ENCODE results near the gene SMOC1.

SMOC1 gene

DNA sequence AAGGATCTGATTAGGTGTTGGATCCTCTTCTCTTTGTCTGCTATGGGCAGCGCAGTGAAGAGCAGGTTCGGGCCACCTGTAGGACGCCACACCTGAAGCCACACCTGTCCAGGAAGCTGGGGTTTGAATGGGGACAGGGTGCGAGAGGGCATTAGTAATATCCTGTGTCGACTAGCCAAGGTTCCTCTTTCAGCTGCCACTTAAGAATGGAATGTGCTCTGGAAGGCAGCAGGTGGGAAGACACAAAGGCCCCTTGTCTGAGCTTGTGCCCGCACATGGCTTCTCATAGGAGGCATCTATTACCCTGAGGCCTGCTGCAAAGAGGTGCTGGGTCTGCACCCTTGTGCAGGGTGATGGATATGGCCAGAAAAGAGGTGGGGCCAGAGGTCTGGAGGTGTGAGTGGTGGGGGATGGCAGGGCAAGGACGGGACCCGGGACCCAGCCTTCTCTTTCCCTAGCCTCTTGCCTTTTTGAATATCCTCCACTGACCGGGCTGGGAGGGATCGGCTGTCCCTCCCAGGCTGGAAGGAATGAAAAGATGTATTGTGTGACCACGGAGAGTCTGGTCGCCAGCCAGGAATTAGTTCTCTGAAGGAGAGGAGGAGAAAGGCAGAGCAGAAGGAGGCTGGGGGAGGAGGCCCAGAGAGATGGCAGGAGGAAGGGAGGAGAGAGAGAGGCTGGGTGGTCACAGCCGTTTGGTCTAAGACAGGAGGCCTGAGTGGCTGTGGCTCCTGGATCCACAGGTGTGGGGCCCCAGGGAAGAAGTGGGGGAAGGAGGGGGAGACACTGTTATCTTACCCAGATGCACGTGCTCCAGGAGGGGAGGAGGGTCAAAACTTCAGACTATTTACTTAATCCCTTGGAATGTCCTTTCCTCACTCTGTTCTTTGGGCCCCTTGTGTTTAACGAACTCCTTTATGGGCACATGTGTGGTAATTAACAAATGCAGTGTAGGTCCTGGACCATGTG is 101.5 kb downstream of the SMOC1 start:
- no peak for DNase-seq (ENCODE audit: low spot score)

DNA sequence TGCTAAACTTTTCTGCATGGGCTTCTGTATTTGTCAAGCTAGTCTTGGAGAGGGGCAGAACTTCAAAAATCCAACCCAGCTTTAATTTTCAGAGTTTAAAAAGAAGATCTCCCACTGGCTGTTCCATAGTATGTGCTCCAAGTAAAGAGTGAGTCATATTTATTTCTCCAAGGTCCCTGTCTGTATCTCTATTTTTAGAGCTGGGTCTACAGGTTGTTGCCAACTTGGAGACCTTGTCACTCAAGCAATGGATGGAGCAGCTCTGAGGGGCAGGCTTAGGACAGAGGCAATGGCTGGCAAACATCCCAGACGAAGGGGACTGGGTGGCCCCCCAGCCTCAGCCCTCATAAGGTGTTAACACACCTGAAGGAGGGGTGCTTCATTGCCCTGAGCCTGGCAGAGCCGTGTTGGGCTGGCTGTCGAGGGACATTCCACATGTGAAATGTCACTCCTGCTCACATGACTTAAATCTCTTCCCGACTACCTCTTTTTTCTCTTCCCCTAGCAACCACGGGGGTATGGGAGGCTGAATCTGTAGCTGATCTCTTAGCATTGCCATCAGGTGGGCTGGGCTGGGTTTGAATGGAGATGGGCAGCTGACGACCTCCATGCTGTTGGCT is 103.1 kb downstream of the SMOC1 start:
- DNase-seq (ENCODE audit: low spot score): no peak

DNA sequence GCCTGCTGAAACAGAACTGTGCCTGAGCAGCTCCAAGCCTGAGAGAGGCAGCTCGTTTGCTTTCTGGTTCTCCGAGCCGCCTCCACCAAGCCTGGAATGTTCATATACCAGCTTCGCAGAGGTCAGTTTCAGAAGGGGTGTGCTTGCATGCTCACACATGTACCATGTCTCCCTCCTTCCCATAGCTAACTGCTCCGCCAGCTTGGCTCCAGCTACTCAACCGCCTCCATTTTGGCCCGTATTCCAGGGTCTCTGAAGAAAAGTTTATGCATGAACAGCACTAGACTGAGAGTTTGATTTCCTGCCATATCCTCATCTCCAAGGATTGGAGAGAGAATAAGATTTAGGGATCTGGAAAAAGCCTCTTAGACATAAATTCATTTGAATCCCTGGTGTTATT is 103.7 kb downstream of the SMOC1 start:
- no peak for DNase-seq (ENCODE audit: low spot score)

DNA sequence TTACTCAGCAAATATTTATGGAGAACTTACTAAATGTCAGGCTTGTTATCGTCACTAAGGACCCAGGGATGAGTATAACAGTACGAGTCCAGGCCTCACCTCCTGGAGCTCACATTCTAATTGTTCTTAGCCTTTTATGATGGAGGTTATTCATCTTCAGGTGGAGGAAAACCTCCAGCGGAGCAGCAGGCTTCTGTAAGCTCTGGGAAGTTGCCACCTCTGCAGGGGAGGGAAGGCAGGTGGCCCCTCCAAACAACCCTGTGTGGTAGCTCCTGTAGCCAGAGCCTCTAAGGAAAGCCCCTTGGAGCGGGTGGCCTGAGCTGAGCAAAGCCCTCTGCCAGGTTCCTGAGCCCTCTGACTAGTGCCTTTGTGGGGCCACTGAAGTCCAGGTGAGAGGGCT is 104.1 kb downstream of the SMOC1 start:
- no peak for DNase-seq (ENCODE audit: low spot score)

DNA sequence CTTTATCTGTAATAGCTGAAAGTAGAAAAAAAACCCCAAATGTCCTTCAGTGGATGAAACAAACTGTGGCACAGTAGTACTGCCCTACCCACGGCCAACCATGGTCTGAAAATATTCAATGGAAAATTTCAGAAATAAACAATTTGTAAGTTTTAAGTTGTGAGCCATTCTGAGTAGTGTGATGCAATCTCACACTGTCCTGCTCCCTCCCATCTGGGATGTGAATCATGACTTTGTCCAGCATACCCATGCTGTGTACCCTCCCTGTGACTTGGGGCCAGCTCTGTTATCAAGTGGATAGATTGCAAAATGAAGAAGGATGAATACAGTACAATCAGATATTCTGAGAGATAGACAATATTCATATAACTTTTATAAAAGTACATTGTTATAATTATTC is 106.2 kb downstream of the SMOC1 start:
- DNase-seq (ENCODE audit: low spot score): no peak

DNA sequence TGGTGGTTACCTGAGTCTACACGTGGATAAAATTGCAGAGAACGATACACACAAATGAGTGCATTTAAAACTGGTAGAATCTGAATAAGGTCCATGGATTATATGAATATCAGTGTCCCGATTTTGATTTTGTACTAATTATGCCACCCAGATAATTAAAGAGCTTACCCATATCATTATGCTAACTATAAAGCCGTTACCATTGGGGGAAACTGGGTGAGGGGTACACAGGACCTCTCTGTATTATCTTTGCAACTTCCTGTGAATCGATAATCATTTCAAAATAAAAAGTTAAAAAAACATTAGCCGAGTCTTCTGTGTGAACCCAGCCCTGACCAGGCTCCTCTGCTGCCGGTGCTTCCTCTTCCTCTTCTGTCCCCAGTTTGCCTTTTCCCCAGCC is 107.1 kb downstream of the SMOC1 start:
- DNase-seq (ENCODE audit: low spot score): no peak

DNA sequence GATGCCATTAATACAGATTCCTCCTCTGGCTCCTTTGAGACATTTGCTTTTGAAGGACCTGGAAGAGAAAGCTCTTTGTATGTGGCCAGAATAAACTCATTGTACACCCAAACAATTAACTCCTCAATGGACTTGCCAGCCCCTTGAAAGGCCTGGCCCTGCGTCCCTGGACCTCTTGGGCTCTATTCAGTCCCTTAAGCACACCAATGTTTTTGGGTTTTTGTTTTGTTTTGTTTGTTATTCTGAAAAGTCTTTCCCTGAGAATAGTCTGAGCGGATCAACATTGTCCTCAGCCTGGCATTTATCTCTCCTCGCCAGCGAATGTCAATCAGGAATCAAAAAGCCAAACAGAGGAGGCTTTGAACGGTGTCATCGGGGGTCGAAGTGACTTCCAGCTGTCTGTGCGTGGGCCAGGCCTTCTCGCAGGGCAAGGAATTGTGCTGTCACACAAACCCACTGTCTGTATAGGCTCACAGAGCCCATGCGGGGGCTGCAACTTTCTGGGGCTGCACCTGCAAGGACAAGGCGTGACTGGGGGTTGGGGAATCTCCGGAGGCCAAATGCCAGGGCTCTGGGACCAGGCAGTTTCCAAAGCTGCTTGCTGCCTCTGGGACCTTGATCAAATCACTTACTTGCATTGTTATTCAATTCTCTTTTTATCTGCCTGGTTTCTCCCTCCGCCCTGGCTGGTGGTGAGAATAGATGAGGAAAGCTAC is 108.3 kb downstream of the SMOC1 start:
- DNase-seq (ENCODE audit: low spot score): no peak

DNA sequence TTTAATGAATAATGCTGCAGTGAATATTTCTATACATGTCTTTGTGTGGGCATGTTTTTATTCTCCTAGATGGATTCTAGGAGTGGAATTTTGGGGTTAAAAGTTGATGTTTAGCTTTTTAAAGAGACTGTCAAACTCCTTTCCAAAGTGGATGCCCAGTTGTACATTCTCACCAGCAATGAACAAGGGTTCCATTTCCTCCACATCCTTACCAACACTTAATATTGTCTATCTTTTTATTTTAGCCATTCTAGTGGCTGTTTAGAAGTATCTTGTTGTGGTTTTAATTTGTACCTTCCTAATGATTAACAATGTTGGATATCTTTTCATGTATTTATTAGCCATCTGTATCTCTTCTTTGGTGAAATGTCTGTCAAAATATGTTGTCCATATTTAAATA is 109.8 kb downstream of the SMOC1 start:
- DNase-seq (ENCODE audit: low spot score): no peak

DNA sequence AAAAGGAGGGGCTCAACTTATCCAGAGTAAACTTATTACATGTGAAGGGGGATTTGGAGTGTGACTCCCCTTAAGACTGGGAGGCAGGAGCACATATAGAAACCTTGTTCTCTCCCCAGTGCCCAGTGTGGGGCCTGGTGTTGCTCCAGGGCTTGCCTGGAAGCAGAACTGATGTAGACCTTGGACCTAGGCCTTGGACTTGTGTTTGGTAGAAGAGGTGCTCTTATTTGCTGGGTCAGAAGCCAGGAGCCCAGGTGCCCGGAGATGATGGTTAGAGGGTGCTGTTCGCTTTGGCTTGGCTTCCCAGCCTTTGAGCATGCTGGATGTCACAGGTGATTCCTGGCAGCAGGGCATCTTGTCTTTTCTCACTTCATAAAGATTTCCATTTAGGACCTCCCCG is 110.4 kb downstream of the SMOC1 start:
- DNase-seq (ENCODE audit: low spot score): no peak

DNA sequence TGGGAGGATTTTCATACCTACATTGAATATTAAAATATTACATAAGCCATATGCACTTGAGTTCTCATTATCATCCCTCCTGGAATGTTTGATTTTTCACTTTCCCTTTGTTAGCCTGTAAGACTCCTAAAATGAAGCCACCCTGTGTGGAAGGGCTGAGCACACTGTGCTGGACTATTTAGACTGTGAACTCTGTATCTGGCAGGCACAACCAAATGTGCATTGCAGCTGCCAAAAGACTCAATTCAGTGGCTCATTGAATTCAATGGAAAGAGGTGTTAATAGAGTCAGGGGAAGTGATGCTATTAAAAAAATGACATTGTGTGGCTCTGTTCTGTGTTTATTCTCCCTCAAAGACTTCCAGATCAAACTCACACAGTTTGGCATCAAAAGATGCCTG is 111.1 kb downstream of the SMOC1 start:
- DNase-seq (ENCODE audit: low spot score): no peak

DNA sequence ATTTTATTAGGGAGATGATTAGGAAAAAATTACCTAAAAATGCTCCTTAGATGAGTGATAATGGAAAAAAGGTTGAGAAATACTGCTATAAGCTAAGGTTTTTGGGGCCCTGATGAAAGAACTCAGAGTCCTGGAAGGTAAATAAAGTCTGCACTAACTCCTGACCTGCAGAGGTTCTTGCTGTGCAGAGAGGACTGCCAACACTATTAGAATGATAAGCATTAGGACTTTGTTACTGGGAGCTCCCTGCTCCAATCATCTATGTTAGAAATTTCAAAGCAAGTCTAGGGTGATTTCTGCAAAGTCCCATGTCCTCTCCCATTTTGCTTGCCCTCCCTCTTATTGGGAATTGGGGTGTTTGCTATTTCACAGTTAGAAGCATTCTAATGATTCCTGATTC is 112.2 kb downstream of the SMOC1 start:
- no peak for DNase-seq (ENCODE audit: low spot score)

DNA sequence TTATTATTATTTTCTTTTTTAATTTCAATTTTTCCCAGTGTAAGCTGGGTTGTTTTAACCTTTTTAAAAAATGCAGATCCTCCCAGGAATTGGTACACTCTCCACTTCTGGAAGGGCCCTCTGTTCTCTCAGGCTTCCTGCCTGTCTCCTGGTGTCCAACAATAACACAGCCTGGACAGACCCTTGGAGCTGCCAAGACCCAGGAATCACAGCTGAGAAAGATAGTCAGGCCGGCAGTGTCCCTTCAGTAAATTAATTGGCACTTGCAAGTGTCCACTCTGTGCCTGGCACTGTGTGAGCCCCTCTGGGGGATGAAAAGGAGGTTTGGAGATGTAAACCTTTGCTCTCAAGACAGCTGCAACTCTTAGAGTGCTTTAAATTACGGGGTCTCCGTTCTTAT is 113.3 kb downstream of the SMOC1 start:
- no peak for DNase-seq (ENCODE audit: low spot score)

DNA sequence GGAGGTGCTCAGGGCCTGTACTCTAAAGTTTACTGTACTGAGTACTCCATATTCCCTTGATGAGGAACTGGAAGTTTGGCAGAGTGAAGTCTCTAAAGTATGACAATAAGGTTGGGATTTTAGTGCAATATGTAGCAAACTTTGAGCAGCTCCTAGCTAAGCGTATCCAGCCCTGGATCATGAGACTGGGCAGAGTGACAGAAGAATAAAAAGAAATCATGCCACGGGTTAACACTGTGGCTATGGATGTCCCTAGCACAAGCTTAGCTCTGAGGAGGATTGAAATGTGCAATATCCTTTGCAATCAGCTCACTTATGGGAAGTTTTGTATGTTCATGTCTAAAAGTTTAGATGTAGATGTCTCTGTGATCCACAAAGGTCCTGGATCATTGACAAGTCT is 114.1 kb downstream of the SMOC1 start:
- no peak for DNase-seq (ENCODE audit: low spot score)

DNA sequence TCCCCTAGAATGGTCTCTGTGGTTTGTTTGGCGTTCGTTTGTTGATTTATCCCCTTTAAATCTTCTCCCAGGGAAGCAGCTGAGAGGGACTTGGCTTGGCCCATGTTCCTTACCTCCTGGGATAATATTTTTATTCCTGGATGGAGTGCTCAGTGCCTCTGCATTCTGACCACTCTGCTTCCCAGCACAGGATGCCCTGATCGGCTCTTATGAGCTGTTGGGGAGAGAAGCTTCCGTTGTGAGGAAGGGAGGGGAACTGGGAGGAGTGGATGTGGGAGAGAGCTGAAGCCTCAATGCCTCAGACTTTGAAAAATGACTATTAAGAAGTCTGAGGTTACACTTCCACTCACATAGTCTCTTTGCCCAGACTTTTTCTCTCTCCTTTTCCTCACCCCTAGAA is 114.8 kb downstream of the SMOC1 start:
- DNase-seq (ENCODE audit: low spot score): no peak

DNA sequence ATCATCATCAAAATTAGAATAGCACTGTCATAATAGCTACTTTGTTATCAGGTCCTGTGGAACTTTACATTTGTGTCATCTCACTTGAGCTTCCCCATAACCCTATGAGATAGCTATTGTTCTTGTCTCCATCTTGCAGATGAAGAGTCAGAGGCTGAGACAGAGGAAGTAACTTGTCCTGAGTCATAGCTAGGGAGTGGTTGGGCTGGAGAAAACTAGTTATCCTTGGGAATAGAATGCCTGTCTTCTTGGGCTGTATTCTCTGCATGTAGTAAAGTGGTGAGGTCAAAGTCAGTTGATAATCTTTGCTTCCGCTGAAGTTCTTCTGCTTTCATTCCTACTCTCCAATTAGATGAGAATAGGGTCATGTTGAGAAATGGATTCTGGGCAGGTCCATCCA is 117.0 kb downstream of the SMOC1 start:
- DNase-seq (ENCODE audit: low spot score): no peak

DNA sequence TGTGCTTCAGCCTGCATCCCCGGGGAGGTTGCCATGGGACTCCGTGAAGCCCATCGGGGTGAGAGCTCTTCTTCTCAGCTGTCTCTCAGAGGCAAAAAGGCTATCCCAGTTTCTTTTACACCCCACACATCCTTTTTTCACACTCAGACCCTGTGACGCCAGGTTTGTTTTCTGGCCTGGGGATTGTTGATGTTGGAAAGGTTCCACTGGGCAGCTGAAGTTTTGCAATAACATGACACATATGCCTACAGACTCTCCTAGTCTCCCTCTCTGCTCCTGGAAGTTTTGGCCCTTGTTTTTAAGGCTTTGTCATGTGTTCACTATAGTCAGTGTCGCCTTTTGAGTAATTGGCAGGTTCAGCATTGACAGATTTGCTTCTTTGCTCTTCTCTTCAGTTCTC is 118.6 kb downstream of the SMOC1 start:
- no peak for DNase-seq (ENCODE audit: low spot score)

DNA sequence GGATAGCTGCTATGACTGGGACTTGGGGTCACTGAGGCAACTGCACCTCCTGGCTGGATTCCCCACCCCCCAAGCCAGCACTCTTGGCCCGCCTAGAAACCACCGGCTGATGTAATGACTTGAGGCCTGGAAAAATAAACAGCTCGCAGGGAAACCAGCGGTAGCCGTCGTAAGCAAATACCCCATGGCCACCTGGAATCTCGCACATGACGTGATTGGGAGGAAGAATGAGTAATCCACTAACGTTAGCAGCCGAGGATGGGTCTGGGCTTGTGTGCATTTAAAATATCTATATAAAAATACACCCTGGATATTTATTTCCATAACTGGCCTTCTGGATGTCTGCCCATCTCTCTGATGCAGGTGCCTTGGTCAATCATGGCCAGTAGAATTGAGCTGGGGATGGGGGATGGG is 120.1 kb downstream of the SMOC1 start:
- DNase-seq (ENCODE audit: low spot score): no peak

DNA sequence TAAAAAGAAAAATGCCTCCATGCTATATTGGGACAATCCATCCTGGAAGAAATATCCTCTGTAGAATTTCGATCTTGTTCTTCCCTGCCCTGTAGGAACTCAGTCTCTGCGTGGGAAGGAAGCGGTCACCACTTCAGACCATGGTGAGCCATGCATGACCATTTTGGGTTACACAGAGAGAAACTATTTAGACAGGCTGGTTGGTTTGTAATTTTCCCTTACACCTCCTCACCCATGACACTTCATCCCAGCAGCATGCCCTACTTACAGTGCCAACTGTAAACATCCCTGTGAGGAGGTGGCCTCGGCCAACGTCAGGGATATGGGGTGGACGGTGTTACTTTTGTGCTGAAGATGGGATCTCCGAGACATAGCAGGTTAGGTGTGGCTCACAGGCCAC is 121.4 kb downstream of the SMOC1 start:
- DNase-seq (ENCODE audit: low spot score): no peak

DNA sequence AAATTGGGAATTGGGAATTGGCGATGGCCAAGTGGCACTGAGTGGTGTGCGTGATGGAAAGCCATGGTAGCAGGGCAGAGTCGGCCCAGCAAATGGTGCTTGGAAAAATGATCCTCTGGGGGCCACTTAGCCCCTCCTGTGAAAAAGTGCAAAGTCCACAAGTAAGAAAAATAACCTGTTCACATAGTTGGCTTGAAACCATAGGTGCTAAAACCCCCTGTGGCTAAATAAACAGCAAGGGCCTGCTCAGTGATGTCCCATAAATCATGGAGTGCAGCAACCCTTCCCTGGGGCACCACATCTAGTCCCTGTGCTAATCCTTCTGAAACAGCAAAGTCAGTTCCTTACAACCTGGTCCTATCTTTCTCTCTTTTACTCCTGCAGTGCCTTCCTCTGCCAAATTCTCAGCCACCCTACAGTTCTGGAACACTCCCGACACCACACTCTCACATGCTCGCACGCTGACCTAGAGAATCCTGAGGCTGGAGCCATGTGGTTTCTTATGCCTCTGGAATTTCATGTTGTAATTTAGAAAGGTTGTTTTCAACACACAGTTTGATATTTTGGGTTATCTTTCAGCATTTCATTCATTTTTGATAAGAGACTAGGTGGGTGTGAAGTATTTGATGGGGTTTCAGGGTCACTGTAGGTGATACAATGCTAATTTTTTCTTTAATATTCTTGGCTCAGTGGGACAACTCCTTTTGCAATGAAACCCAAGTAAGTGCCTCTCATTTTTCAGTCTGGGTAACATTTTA is 123.6 kb downstream of the SMOC1 start:
- DNase-seq (ENCODE audit: low spot score): no peak

DNA sequence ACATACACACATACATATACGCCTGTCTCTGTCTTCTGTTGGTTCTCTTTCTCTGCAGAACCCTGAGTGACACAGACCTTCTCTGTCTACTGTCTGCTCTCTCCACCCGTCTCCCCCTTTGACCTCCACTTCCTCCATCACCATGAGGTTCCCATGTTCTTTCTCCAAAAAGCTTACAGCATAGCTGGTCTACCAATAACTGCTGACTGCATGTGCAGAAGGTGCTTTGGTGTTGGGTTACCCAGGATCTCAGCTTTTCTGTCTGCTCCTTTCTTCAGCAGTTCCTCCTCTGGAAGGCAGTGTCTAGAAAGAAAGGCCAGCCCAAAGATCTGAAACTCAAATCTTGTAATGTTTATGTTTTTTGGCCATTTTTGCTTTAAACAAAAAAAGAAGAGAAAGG is 125.6 kb downstream of the SMOC1 start:
- DNase-seq (ENCODE audit: low spot score): no peak

DNA sequence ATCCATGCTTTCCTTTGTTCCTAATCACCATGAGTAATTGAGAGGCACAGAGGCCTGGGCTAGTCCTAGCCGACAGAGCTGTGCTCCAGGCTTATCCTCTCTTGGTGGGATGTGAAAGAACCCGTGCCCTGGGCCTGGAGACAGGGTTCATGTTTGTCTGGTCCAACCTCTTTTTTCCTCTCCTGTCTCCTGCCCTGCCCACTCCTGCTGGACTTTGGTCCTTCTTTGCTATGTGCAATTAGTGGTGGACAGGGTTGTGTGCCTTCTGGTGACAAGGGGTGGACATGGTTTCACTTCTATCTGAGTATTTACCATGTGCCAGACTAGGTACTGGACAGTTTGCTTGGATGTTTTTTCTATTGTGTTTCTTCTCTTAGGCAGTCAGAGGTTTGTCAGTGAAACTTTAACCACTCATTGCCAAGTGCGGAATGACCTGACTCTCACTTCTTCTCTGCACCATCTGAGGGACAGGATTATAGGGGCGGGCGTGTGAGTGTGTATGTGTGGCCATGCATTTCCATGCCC is 126.1 kb downstream of the SMOC1 start:
- DNase-seq (ENCODE audit: low spot score): no peak

DNA sequence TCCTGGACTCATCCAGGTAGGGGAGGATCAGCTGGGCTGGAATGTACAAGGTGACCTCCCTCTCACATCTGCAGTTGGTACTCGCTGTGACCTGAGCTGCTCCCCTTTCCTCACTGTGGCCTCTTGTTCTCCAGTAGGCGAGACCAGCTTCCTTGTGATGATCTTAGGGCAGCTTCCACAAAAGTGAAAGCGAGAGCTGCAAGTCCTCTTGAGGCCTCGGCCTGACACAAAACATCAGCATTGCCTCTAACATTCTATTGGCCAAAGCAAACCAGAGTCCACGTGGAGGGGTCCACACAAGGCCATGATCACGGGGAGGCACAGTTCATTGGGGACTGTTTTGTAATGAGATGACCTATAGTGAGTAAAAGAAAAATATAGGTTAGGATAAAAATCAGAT is 127.5 kb downstream of the SMOC1 start:
- DNase-seq (ENCODE audit: low spot score): no peak

All from HuH-7.5 (cell line).